Ovary (tissue), 3 donors: ENCODE data around the gene NINL.

ENCODE experiments used
- CTCF ChIP-seq, 3 donors: fragments of 450-650 bp in 2 of 3; fragments of 200-600 bp in 1 of 3; IDR thresholded peaks; one replicate each; pipeline versions ENCODE4 v1.5.1 to v1.8.0; 2016 to 2022; ENCODE audit warnings: antibody characterized with exemption in 3 of 3, mild to moderate bottlenecking in 1 of 3
- EP300 ChIP-seq: sonication (generic); formaldehyde crosslinking; IDR thresholded peaks from one replicate; pipeline ENCODE4 v1.6.1; 2017; ENCODE audit warnings: antibody characterized with exemption
- POLR2A ChIP-seq: fragments of 450-650 bp; IDR thresholded peaks from one replicate; pipeline ENCODE4 v1.6.1; 2017; ENCODE audit warnings: antibody characterized with exemption, mild to moderate bottlenecking, moderate library complexity
- donor health status: DM: no; HTN: no; CAD: no.

- no peak for TF ChIP-seq CTCF (IDR thresholded peaks at IDR 0.05)
- TF ChIP-seq POLR2A: no peak
- TF ChIP-seq EP300: no peak
Observed at GRCh38 chr20:25586877-25587276, 1.5 kb upstream of the NINL start.
